ENCODE results near the gene PFDN4. TPM values are rescaled to one million over a fixed set of nuclear protein-coding genes. Genes with fewer than 3 reads are reported as not detected.

PFDN4 gene
- total RNA-seq, 2 donors from 2014 or later, result 18.7 to 19.0 TPM

DNA sequence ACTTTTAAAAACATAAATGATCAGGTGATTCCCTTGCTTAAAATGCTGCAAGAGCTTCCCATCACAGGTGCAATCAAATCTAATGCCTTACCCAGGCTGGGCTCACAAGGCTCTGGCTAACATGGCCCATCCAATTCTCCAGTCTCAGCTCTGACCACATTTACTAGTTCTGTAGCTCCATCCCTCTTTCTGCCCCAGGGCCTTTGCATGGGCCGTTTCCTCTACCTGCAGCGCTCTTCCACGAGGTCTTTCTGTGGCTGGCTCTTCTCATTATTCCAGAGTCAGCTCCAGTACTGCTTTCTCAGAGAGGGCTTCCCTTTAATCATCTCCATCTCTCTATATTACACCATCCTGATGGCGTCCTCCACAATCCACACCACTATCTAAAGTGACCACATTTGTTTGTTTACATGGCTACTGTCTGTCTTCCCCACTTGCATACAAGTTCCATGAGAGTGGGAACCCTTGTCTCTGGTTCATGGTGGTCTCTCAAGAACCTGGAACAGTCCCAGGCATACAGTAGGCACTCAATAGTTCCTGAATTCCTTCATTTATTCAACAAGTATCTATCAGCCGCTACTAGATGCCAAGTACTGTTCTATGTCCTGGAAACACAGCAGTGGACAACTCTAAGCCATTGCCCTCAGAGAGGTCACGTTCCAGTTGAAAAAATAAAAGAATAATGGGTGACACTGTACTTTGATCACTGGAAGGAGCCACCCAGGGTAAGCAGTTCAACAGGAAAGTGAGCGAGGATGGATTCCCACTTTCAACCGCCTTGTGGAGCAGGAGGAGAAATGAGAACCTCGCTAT lies 46.7 kb upstream of the PFDN4 start:
- Histone ChIP-seq H3K27me3 (no peaks in the 10 kb centered on the region), H3K36me3 (no peaks in the 10 kb centered on the region), H3K9me3 (no peaks in the 10 kb centered on the region), H3K4me1 (no peaks in the 10 kb centered on the region), H3K27ac (no peak overlapping the region), H3K9ac (ENCODE audit: low read depth in 2 of 2, low read length in 2 of 2) (no peak overlapping the region), H3K4me3 (no peak overlapping the region)
- intact Hi-C loops (cut with DNase I), result no loop called here
- DNase-seq, result no peak
- TF ChIP-seq, protein P1, sequence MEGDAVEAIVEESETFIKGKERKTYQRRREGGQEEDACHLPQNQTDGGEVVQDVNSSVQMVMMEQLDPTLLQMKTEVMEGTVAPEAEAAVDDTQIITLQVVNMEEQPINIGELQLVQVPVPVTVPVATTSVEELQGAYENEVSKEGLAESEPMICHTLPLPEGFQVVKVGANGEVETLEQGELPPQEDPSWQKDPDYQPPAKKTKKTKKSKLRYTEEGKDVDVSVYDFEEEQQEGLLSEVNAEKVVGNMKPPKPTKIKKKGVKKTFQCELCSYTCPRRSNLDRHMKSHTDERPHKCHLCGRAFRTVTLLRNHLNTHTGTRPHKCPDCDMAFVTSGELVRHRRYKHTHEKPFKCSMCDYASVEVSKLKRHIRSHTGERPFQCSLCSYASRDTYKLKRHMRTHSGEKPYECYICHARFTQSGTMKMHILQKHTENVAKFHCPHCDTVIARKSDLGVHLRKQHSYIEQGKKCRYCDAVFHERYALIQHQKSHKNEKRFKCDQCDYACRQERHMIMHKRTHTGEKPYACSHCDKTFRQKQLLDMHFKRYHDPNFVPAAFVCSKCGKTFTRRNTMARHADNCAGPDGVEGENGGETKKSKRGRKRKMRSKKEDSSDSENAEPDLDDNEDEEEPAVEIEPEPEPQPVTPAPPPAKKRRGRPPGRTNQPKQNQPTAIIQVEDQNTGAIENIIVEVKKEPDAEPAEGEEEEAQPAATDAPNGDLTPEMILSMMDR (IDR thresholded peaks at IDR 0.05), result no peak

DNA sequence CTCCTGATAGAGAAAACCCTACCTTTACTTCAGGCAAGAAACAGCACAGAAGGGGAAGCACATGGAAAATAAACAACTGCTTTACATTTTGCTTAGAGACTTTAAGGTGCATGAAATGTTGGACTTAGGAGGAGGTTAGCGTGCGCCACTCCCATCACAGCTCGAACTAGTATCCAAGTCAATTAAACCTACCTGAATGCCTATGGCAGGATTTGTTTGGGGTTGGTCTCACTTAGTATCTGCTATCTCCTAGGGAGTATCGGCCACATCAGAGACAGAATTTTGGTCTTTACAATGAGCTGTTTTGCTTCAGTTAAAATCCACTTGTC lies 46.1 kb upstream of the PFDN4 start:
- Histone ChIP-seq H3K9me3 (no peaks in the 10 kb centered on the region), H3K36me3 (no peaks in the 10 kb centered on the region), H3K4me1 (no peaks in the 10 kb centered on the region), H3K27me3 (no peaks in the 10 kb centered on the region), H3K4me3 (no peak overlapping the region), H3K27ac (no peak overlapping the region), H3K9ac (ENCODE audit: low read depth in 2 of 2, low read length in 2 of 2) (no peak overlapping the region)
- intact Hi-C loops (cut with DNase I), result no loop called here
- TF ChIP-seq, protein P1 (IDR thresholded peaks at IDR 0.05), result no peak
- no peak for DNase-seq

DNA sequence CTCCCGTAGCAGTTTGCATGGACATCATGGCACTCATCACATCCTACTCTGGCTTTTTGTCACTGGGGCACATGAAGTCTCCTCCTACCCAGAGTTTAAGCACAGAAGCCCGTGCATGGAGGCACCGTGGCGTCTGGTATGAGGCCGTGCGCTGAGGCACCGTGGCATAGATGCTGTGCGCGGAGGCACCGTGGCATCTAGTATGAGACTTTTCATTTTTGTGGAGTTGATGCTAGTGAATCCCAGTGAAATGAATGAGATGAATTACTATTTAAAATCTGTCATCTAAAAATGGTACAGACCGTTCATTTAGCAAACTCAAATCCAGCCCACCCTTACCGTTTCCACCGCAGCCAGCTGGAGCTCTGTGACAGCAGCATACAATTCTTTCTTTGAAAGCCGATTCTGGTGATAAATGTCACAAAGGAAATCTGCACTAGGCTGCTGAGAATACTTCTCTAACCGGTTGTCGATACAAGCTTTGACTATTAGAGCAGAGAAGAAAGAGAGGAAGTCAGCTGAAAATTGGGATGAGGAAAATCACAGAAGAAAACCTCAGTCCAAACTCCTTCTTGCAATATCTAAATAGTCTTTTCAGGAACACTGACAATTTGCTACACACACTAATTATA lies 45.4 kb upstream of the PFDN4 start:
- TF ChIP-seq, protein P1 (IDR thresholded peaks at IDR 0.05), result no peak
- H3K4me3 ChIP-seq, result no peak overlapping the region
- no peak overlapping the region for H3K9ac ChIP-seq (ENCODE audit: low read depth in 2 of 2, low read length in 2 of 2)
- no peaks in the 10 kb centered on the region for H3K27me3 ChIP-seq
- intact Hi-C loops (cut with DNase I), result no loop called here
- no peaks in the 10 kb centered on the region for H3K9me3 ChIP-seq
- no peak overlapping the region for H3K27ac ChIP-seq
- H3K36me3 ChIP-seq, result no peaks in the 10 kb centered on the region
- H3K4me1 ChIP-seq, result no peaks in the 10 kb centered on the region
- DNase-seq, result no peak

DNA sequence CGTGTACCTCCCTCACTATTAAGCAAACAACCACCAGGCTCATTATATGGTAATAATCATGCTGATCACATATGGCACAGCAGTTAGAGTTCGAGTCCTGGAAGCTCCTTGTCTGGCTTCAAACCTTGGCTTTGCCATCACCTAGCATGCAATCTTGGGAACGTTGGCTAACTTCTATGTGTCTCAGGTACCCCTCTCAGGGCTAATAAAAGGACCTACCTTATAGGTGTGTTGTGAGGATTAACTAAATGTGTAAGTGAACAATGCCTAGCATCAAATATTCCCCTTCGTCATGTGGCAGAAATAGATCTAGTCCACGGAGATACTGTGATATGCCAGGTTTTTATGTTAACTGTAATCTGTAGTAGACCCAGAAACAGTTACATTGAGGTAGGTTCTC lies 44.5 kb upstream of the PFDN4 start:
- intact Hi-C loops (cut with DNase I), result no loop called here
- Histone ChIP-seq H3K4me1 (no peaks in the 10 kb centered on the region), H3K36me3 (no peaks in the 10 kb centered on the region), H3K27ac (no peak overlapping the region), H3K9ac (ENCODE audit: low read depth in 2 of 2, low read length in 2 of 2) (no peak overlapping the region), H3K4me3 (no peak overlapping the region), H3K9me3 (no peaks in the 10 kb centered on the region), H3K27me3 (no peaks in the 10 kb centered on the region)
- no peak for DNase-seq
- TF ChIP-seq, protein P1 (IDR thresholded peaks at IDR 0.05), result no peak

DNA sequence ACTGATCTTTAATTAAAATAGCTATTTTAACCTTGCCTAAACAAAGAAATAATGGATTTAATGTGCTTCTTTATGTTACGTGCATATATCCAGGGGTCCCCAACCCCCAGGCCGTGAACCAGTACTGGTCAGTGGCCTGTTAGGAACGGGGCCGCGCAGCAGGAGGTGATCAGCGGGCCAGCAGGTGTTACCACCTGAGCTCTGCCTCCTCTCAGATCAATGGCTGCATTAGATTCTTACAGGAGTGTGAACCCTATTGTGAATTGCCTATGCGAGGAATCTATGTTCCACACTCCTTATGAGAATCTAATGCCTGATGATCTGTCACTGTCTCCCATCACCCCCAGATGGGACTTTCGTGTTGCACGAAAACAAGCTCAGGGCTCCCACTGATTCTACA lies 42.9 kb upstream of the PFDN4 start:
- no peaks in the 10 kb centered on the region for H3K27me3 ChIP-seq
- DNase-seq, result no peak
- TF ChIP-seq, protein P1 (IDR thresholded peaks at IDR 0.05), result no peak
- no peaks in the 10 kb centered on the region for H3K36me3 ChIP-seq
- no peak overlapping the region for H3K9ac ChIP-seq (ENCODE audit: low read depth in 2 of 2, low read length in 2 of 2)
- intact Hi-C loops (cut with DNase I), result no loop called here
- H3K27ac ChIP-seq, result no peak overlapping the region
- H3K4me3 ChIP-seq, result no peak overlapping the region
- H3K4me1 ChIP-seq, result no peaks in the 10 kb centered on the region
- no peaks in the 10 kb centered on the region for H3K9me3 ChIP-seq
